Ecto neural progenitor cell (in vitro differentiated cells): ENCODE results near the gene TMUB1.

Experiments used
- DNase-seq: peaks from one replicate; pipeline ENCODE4 v3.0.0-alpha.2; 2018; ENCODE audit warnings: low spot score

Gene TMUB1

GRCh38 chr7:151120896-151121295 lies 37.6 kb upstream of the TMUB1 start:
- no peak for DNase-seq

DNA sequence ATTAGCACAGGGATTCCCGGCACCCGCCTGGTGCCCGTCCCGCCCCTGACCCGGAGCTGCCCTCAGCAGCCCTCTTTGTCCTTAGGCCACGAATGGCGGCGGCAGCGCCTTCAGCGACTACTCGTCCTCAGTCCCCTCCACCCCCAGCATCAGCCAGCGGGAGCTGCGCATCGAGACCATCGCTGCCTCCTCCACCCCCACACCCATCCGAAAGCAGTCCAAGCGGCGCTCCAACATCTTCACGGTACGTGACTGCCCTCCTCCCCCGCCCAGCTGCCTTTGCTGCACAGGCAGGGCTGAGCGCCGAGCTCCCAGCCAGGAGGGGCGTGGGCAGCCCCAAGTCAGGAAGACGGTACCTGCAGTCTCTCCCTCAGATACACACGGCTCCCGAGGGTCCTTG lies 36.6 kb upstream of the TMUB1 start:
- DNase-seq = no peak

- DNase-seq = no peak
These were observed 35.7 kb upstream of the TMUB1 start for GRCh38 chr7:151119055-151119415.

GRCh38 chr7:151118108-151119054 lies 35.1 kb upstream of the TMUB1 start:
- DNase-seq = no peak

GRCh38 chr7:151117565-151117964 lies 34.3 kb upstream of the TMUB1 start:
- DNase-seq = no peak

GRCh38 chr7:151116603-151117440 lies 33.5 kb upstream of the TMUB1 start:
- DNase-seq = no peak

GRCh38 chr7:151115836-151116418 lies 32.6 kb upstream of the TMUB1 start:
- no peak for DNase-seq

GRCh38 chr7:151115121-151115835 lies 32.0 kb upstream of the TMUB1 start:
- DNase-seq = peak; percentile 70

DNA sequence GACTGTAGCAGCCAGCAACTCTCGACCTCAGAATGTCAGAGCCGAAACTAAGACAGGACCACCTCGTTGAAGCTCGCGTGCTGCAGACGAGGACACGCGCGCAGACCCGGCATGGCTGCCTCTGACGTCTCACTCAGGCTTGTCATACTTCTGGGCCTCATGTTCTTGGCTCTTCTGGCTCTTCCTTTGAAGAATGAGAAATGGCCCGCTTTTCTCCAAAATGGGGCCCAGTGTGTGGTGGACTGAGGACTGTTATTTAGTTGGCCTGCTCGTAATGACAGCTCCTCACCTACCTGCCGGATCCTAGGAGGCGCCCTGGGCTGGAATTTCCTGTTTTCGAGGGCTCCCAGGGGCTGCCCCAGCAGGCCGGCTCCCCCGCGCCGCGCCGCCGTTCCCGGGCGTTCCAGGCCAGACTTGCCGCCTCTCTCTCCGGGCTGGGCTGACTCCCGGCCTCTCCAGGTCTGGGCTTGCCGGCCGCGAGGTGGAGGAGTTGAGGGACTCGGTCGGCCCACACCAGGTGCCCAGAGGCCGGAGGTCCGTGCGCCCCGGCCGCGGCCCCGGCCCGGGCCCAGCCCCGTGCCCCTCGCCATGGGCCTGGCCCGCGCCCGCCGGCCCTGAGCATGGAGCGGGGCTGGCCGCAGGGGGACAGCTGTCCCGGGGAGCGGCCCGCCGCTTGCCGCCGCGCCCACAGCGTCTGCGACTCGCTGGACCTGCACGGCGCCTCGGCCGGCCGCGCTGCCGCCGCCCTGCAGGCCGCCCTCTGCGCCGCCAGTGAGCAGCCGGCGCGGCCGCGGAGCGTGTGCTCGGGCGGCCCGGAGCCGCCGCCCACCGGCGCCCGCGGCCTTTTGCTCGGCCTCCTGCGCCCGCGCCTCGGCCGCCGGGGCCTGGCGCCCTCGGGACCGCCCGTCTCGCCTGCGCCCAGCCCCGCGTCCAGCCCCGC lies 31.1 kb upstream of the TMUB1 start:
- DNase-seq = peak; percentile 74

- no peak for DNase-seq
These were observed 30.3 kb upstream of the TMUB1 start for GRCh38 chr7:151113344-151114150.

GRCh38 chr7:151110941-151111645 lies 27.8 kb upstream of the TMUB1 start:
- peak; percentile 83 for DNase-seq

GRCh38 chr7:151110236-151110940 lies 27.1 kb upstream of the TMUB1 start:
- DNase-seq = no peak

- DNase-seq = no peak
These were observed 26.1 kb upstream of the TMUB1 start for GRCh38 chr7:151109094-151110048.

DNA sequence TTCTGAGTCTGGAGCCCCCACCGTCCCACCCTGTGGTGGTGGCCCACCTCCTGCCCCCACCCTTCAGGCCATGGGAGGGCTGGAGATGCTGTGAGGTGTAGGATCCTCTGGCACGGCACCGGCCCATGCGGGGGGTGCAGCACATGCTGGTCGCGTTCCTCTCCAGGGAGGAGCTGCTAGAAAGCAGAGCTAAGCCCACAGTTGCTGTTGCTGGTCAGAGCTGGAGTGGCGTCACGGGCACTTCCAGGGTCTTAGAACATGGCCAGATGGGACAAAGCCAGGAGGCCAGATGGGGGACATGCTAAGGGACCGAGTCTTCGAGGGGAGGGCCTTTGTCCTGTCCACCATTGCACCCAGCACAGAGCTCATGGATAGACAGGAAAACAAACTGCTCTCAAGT lies 24.6 kb upstream of the TMUB1 start:
- DNase-seq = no peak

DNA sequence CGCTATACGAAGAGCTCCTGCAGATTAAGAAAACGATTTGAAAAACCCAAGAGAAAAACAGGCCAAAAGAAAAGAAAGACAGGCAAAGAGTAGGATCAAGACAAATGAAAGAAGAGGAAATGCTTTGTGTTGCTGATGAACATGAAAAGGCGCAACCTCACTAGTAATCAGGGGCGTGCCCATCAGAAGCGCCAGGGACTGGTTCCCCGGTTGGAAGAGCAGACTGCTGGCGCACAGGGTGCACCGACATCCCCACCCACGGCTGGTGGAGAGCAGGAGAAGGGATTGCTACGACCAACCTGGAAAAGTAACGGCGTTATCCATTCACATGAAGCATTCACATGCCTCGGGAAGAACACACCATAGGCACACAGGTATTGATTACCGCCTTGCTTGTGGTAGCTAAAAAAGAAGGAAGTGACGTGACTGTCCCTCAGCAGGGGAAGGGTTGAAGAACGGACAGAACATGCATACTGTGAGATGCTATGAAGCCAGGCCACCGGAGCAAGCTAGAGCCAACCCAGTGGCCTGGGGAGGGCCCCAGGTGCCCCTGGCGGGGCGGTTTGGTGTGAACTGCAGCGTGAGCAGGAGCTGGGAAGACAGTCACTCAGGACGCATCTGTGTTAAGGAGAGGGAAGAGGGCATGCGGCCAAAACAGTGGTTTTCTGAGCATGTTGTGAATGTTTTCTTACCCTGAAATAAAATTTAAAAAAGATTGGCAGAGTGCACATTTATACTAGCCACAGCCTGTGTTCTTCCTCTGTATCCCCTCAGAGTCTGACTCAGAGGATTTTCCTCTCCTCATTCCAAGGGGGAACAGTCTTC lies 21.3 kb upstream of the TMUB1 start:
- DNase-seq = no peak

GRCh38 chr7:151103973-151104372 lies 20.7 kb upstream of the TMUB1 start:
- DNase-seq = no peak

DNA sequence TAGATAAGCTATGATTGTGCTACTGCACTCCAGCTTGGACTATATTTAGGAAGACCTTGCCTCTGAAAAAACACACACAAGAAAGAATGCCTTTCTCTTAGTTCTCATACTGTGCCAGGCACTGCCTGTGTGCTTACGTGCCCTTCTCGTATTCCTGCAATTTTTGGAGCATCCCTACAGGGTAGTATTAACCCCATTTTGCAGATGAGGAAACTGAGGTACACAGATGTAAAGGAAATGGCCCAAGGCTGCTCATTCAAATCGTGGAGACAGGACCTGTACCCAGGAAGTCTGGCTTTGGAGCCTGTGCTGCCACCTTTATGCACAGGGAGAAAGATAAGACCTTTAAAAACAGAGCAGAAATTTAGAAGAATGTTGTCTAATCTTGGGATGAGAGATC lies 19.7 kb upstream of the TMUB1 start:
- DNase-seq = no peak
